K562 (cell line): ENCODE data around the gene SLC26A5. TPM values are rescaled to one million over a fixed set of nuclear protein-coding genes. Genes with fewer than 3 reads are reported as not detected.

ENCODE experiments used
- ARID4B ChIP-seq: sonication (generic); formaldehyde crosslinking; IDR thresholded peaks from 2 replicates; pipeline ENCODE4 v1.8.0; 2022; ENCODE audit warnings: mild to moderate bottlenecking, missing genetic modification reagents
- ASH1L ChIP-seq: fragments of 450-650 bp; IDR thresholded peaks from 2 replicates; pipeline ENCODE4 v1.6.1; 2018; ENCODE audit warnings: borderline replicate concordance, mild to moderate bottlenecking, low read depth; ENCODE audit not compliant: partially characterized antibody
- CHD4 ChIP-seq: fragments of 200-600 bp; sonication (generic); IDR thresholded peaks from 3 replicates; pipeline ENCODE4 v1.6.1; 2012; ENCODE audit warnings: low read depth, mild to moderate bottlenecking, mixed read lengths, low read length, inconsistent platforms; ENCODE audit not compliant: insufficient read depth, insufficient replicate concordance, poor library complexity, severe bottlenecking
- EWSR1 ChIP-seq: fragments of 450-650 bp; IDR thresholded peaks from 2 replicates; pipeline ENCODE4 v1.6.1; 2018; ENCODE audit warnings: borderline replicate concordance, mild to moderate bottlenecking, low read depth, moderate library complexity; ENCODE audit not compliant: partially characterized antibody
- PREB ChIP-seq: sonication (generic); formaldehyde crosslinking; IDR thresholded peaks from 2 replicates; pipeline ENCODE4 v1.8.1; 2023; ENCODE audit warnings: mild to moderate bottlenecking, missing genetic modification reagents
- RBFOX2 ChIP-seq: fragments of 200-400 bp; formaldehyde crosslinking; IDR thresholded peaks from 2 replicates; pipeline ENCODE4 v1.6.1; 2017; ENCODE audit warnings: low read depth, mild to moderate bottlenecking, low read length, moderate library complexity
- SIN3A ChIP-seq, 2 experiments: fragments of 150-350 bp in 1 of 2; IDR thresholded peaks; 2 replicates each; pipeline ENCODE4 v1.6.1; 2011 to 2016; ENCODE audit warnings: borderline replicate concordance in 2 of 2, low read depth in 2 of 2, low read length in 2 of 2, mild to moderate bottlenecking in 2 of 2, moderate library complexity in 2 of 2; ENCODE audit not compliant: control insufficient read depth in 1 of 2
- SMAD3 ChIP-seq: fragments of 450-650 bp; formaldehyde crosslinking; conservative IDR thresholded peaks from 2 replicates; pipeline ENCODE4 v1.4.0; 2020; ENCODE audit warnings: mild to moderate bottlenecking
- STAT5B ChIP-seq: fragments of 250-450 bp; sonication (Bioruptor Pico); IDR thresholded peaks from 2 replicates; pipeline ENCODE4 v1.8.0; 2021; ENCODE audit warnings: mild to moderate bottlenecking, inconsistent platforms
- ZBTB49 ChIP-seq: sonication (generic); formaldehyde crosslinking; IDR thresholded peaks from 2 replicates; pipeline ENCODE4 v1.8.0; 2022; ENCODE audit warnings: missing genetic modification reagents, mild to moderate bottlenecking, borderline replicate concordance
- ZNF184 ChIP-seq: sonication (generic); formaldehyde crosslinking; IDR thresholded peaks from 2 replicates; pipeline ENCODE4 v1.5.0; 2020; ENCODE audit warnings: missing genetic modification reagents
- ZNF384 ChIP-seq: IDR thresholded peaks from 2 replicates; pipeline ENCODE4 v1.6.1; 2012; ENCODE audit warnings: low read depth, low read length, improper control_type of control experiment
- ZNF668 ChIP-seq: fragments of 250-450 bp; sonication (Bioruptor Pico); IDR thresholded peaks from 2 replicates; pipeline ENCODE4 v1.8.0; 2022; ENCODE audit warnings: mild to moderate bottlenecking, inconsistent platforms
- polyA plus RNA-seq, 8 experiments: library from polyadenylated mRNA; depleted of rRNA in 4 of 8; stranded (reverse) in 5 of 8; unstranded in 3 of 8; fragments of >200 nt; fragmentation: Nextera tagmentation in 2 of 8; fragmentation: Illumina TruSeq in 1 of 8; extraction: Ambion mirVana in 2 of 8; extraction: Trizol in 1 of 8; gene quantifications; 2 replicates each; pipeline versions ENCODE4 v1.2.1 to v1.2.3, GENCODE V29; 2011 to 2014; ENCODE audit warnings: inconsistent platforms in 1 of 8, missing spikeins in 1 of 8
- total RNA-seq, 7 experiments: library from RNA; depleted of rRNA in 6 of 7; stranded (reverse); fragments of >200 nt in 6 of 7; fragmentation: Illumina TruSeq in 2 of 7; extraction: Trizol in 2 of 7; gene quantifications; 2 replicates each; pipeline versions ENCODE4 v1.2.1 to v1.2.3, GENCODE V29; 2011 to 2021; ENCODE audit warnings: low replicate concordance in 1 of 7
- TF ChIP-seq, protein P1 (sequence below): fragments of 250-450 bp; sonication (Bioruptor Pico); IDR thresholded peaks from 2 replicates; pipeline ENCODE4 v1.9.0; 2021; ENCODE audit warnings: mild to moderate bottlenecking, inconsistent platforms
- TF ChIP-seq, protein P2 (sequence below): fragments of 450-650 bp; IDR thresholded peaks from 2 replicates; pipeline ENCODE4 v1.6.1; 2016; ENCODE audit warnings: low read depth, mild to moderate bottlenecking, moderate library complexity

The SLC26A5 gene
- total and polyA plus RNA-seq, 9 of the 15 experiments (the other 6 are each of a cell fraction or from before 2014, with no cell fraction given), result not detected

DNA sequence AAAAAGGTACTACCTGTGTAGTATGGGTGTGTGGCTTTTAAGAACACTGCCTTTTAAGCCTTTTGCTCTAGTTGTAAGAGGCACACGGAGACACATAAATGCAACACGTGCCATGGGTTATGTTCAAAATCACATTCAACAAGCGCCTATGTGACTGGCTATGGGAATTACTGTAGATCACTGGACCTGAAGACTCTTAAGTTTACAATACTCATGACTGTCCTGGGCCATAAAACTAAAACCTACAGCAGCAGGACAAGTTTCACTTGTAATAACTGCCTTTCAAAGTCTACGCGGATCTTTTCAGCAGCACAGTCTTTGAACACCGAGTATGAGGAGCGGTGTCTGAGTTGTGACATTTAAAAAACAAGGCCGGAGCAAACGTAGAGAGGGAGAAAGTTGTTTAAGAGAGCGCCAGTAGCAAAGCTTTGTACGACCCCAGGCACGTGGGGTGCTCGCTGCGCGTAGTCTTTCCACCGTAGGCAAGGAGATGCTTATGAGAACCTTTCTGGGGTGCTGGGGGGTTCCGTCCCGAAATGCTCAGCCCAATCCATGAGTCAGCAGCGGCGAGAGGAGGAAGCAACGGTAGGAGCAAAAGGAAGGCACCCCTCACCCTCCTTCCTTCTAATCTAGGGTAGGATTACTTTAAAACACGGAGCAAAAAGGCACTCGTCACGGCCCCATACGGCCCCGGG lies 102.1 kb downstream of the SLC26A5 start (continued):
- TF ChIP-seq ZNF184 (CRISPR knock-in tag) (no peak), CHD4 (no peak), PREB (CRISPR knock-in tag) (no peak), ZNF668 (no peak), ZNF384 (no peak), EWSR1 (no peak), ARID4B (CRISPR knock-in tag) (no peak), ZBTB49 (0 out of 2 replicates have a peak, but pooled peaks have one; percentile 22), SMAD3 (CRISPR knock-in tag) (0 out of 2 replicates have a peak, but pooled peaks have one; percentile 17), ASH1L (no peak), SIN3A (IDR thresholded peaks at IDR 0.05; ENCODE audit: borderline replicate concordance in 2 of 2, control insufficient read depth in 1 of 2, low read depth in 2 of 2, low read length in 2 of 2) (peak in 1 of 2 experiments; percentile 46; a peak in 1 of 4 replicates), STAT5B (CRISPR knock-in tag) (no peak), RBFOX2 (no peak)
- TF ChIP-seq, protein P1, sequence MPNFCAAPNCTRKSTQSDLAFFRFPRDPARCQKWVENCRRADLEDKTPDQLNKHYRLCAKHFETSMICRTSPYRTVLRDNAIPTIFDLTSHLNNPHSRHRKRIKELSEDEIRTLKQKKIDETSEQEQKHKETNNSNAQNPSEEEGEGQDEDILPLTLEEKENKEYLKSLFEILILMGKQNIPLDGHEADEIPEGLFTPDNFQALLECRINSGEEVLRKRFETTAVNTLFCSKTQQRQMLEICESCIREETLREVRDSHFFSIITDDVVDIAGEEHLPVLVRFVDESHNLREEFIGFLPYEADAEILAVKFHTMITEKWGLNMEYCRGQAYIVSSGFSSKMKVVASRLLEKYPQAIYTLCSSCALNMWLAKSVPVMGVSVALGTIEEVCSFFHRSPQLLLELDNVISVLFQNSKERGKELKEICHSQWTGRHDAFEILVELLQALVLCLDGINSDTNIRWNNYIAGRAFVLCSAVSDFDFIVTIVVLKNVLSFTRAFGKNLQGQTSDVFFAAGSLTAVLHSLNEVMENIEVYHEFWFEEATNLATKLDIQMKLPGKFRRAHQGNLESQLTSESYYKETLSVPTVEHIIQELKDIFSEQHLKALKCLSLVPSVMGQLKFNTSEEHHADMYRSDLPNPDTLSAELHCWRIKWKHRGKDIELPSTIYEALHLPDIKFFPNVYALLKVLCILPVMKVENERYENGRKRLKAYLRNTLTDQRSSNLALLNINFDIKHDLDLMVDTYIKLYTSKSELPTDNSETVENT, result no peak
- TF ChIP-seq, protein P2, sequence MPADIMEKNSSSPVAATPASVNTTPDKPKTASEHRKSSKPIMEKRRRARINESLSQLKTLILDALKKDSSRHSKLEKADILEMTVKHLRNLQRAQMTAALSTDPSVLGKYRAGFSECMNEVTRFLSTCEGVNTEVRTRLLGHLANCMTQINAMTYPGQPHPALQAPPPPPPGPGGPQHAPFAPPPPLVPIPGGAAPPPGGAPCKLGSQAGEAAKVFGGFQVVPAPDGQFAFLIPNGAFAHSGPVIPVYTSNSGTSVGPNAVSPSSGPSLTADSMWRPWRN, result no peak
